ENCODE measurements around the gene KRTAP5-4. TPM values are rescaled to one million over a fixed set of nuclear protein-coding genes. Genes with fewer than 3 reads are reported as not detected.
A peak's percentile ranks its signal among the peaks of the same experiment; 100 is the strongest.
"Not testable (repeated sequence)": the region's sequence is repeated elsewhere in the genome, so short reads cannot be mapped to it uniquely, and the experiment has no call there.

KRTAP5-4 gene
- total RNA-seq, 1 experiment from 2014 or later = not detected

DNA sequence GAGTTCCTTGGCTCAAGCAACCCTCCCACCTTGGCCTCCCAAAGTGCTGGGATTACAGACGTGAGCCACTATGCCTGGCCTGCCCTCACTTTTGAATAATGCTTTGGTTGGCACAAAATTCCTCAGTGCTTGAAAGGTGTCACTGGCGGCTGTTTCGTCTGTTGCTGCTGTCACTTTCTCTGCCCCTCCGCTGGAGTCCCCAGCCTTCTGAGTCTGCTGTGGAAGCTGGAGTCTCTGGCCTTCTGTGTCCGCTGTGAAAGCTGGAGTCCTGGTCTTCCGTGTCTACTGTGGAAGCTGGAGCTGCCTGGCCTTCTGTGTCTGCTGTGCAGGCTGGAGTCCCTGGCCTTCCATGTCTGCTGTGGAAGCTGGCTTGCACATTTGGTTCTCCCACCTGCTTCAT, 31.9 kb downstream of the KRTAP5-4 start:
- no peak overlapping the region for H3K4me2 ChIP-seq
- H2AFZ ChIP-seq = no peak overlapping the region
- peaks cover 5% of the 10 kb centered on the region; the same call in 1 of the 2 replicates for H3K4me1 ChIP-seq (replicated peaks; ENCODE audit: insufficient read depth)
- no peaks in the 10 kb centered on the region for H3F3A ChIP-seq (ENCODE audit: insufficient read depth, low read depth)
- no peaks in the 10 kb centered on the region for H3K79me2 ChIP-seq (ENCODE audit: low read depth)
- H3K9me2 ChIP-seq (ENCODE audit: insufficient read depth) = no peaks in the 10 kb centered on the region
- DNase-seq = no peak
- ChIA-PET CTCF (no interaction called here), POLR2A (ENCODE audit: unreplicated experiment) (no interaction called here)
- no TSS peak for BruUV-seq (replicated peaks)
- H3K36me3 ChIP-seq (ENCODE audit: low read depth) = no peaks in the 10 kb centered on the region
- H3K27ac ChIP-seq = no peak overlapping the region
- TF ChIP-seq CTCF (conservative IDR thresholded peaks at IDR 0.05) = no peak
- TF ChIP-seq EZH2 (IDR thresholded peaks at IDR 0.05; ENCODE audit: low read depth) = no peak
- intact Hi-C loops (cut with micrococcal nuclease; ENCODE audit: unreplicated experiment) = no loop called here
- no peaks in the 10 kb centered on the region for H4K20me1 ChIP-seq (ENCODE audit: insufficient read depth)
- H3K27me3 ChIP-seq (ENCODE audit: insufficient read depth, low read depth) = peaks cover 25% of the 10 kb centered on the region; the same call in 1 of the 2 replicates
- no peaks in the 10 kb centered on the region for H3K9me3 ChIP-seq (ENCODE audit: insufficient read depth, low read depth)
- no peak overlapping the region for H3K4me3 ChIP-seq

- H2AFZ ChIP-seq; POLR2A ChIA-PET (ENCODE audit: unreplicated experiment): not testable (repeated sequence)
These were observed 32.6 kb downstream of the KRTAP5-4 start for GRCh38 chr11:1589191-1589963.

DNA sequence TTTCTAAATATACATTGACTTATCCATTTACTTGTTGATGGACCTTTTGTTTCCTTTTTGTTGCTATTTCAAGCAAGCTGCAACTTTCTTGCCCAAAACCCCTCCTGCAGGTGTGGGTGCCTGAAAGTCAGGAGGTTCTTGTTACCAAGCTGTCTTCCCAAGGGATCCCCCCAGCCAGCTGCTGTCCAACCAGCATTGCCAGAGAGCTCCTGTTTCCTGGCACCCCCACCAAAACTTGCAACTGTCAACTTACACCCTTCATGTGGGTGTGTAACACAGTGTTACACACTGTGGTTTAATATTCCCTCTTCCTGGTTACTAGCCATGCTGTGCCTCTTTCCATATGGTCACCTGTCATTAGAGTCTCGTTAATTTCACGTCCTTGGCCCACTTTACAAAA, 35.2 kb downstream of the KRTAP5-4 start:
- H3K4me2 ChIP-seq = no peak overlapping the region
- H3K4me3 ChIP-seq = no peak overlapping the region
- no peak overlapping the region for H3K27ac ChIP-seq
- BruUV-seq (replicated peaks) = no TSS peak
- no peak overlapping the region for H2AFZ ChIP-seq
- no peaks in the 10 kb centered on the region for H3K9me2 ChIP-seq (ENCODE audit: insufficient read depth)
- TF ChIP-seq CTCF (conservative IDR thresholded peaks at IDR 0.05) = no peak
- no peak for TF ChIP-seq EZH2 (IDR thresholded peaks at IDR 0.05; ENCODE audit: low read depth)
- POLR2A ChIA-PET (ENCODE audit: unreplicated experiment) = no interaction called here
- no peak for DNase-seq
- no peaks in the 10 kb centered on the region for H3K79me2 ChIP-seq (ENCODE audit: low read depth)
- H3K4me1 ChIP-seq (replicated peaks; ENCODE audit: insufficient read depth) = peaks cover 5% of the 10 kb centered on the region; the same call in 1 of the 2 replicates
- H3K27me3 ChIP-seq (ENCODE audit: insufficient read depth, low read depth) = peaks cover 22% of the 10 kb centered on the region; the same call in 1 of the 2 replicates
- CTCF ChIA-PET = no interaction called here
- intact Hi-C loops (cut with micrococcal nuclease; ENCODE audit: unreplicated experiment) = no loop called here
- H4K20me1 ChIP-seq (ENCODE audit: insufficient read depth) = no peaks in the 10 kb centered on the region
- no peaks in the 10 kb centered on the region for H3F3A ChIP-seq (ENCODE audit: insufficient read depth, low read depth)
- no peaks in the 10 kb centered on the region for H3K9me3 ChIP-seq (ENCODE audit: insufficient read depth, low read depth)
- H3K36me3 ChIP-seq (ENCODE audit: low read depth) = no peaks in the 10 kb centered on the region

More at GRCh38 chr11:1589191-1589963, 32.6 kb downstream of the KRTAP5-4 start:
- H3K4me1 ChIP-seq (replicated peaks; ENCODE audit: insufficient read depth); CTCF ChIA-PET; intact Hi-C loops (cut with micrococcal nuclease; ENCODE audit: unreplicated experiment); H3K4me2 ChIP-seq; H3K27ac ChIP-seq; H3K9me3 ChIP-seq (ENCODE audit: insufficient read depth, low read depth); H3K4me3 ChIP-seq; BruUV-seq (replicated peaks); H4K20me1 ChIP-seq (ENCODE audit: insufficient read depth); H3K79me2 ChIP-seq (ENCODE audit: low read depth); H3K36me3 ChIP-seq (ENCODE audit: low read depth); H3F3A ChIP-seq (ENCODE audit: insufficient read depth, low read depth); H3K9me2 ChIP-seq (ENCODE audit: insufficient read depth): not testable (repeated sequence)
- peak in 1 of 2 experiments; percentile 57 for DNase-seq
- H3K27me3 ChIP-seq (ENCODE audit: insufficient read depth, low read depth) = peaks cover 23% of the 10 kb centered on the region; the same call in 1 of the 2 replicates

DNA sequence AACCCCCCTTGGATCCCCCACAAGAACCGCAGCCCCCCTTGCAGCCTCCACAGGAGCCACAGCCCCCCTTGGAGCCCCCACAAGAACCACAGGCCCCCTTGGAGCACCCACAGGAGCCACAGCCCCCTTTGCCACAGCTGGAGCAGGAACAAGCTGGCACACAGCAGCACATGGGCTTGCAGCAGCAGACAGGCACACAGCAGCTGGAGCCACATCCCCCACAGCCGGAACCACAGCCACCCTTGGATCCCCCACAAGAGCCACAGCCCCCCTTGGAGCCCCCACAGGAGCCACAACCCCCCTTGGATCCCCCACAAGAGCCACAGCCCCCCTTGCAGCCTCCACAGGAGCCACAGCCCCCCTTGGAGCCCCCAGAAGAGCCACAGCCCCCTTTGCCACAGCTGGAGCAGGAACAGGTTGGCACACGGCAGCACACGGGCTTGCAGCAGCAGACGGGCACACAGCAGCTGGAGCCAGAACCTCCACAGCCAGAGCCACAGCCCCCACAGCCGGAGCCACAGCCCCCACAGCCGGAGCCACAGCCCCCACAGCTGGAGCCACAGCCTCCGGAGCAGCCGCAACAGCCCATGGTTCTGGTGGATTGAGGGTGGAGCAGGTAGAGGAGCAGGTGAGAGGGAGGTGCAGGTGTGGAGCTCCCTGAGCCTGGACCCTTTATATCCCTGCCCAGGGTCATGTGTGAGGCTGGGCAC, 37.1 kb downstream of the KRTAP5-4 start, which contains the start of gene KRTAP5-1:
KRTAP5-1 (minus strand) TSS at position 623 of the 710 bp plus-strand sequence; CDS start at position 589, 34 bp downstream.
- H3K27ac ChIP-seq; H3K9me2 ChIP-seq (ENCODE audit: insufficient read depth); intact Hi-C loops (cut with micrococcal nuclease; ENCODE audit: unreplicated experiment); CTCF ChIA-PET; H3K36me3 ChIP-seq (ENCODE audit: low read depth); H4K20me1 ChIP-seq (ENCODE audit: insufficient read depth); H3F3A ChIP-seq (ENCODE audit: insufficient read depth, low read depth); H3K4me2 ChIP-seq; DNase-seq; H3K79me2 ChIP-seq (ENCODE audit: low read depth); H2AFZ ChIP-seq; H3K4me3 ChIP-seq; H3K4me1 ChIP-seq (replicated peaks; ENCODE audit: insufficient read depth); H3K9me3 ChIP-seq (ENCODE audit: insufficient read depth, low read depth); BruUV-seq (replicated peaks): not testable (repeated sequence)
- H3K27me3 ChIP-seq (ENCODE audit: insufficient read depth, low read depth) = peaks cover 14% of the 10 kb centered on the region; the same call in 1 of the 2 replicates
- POLR2A ChIA-PET (ENCODE audit: unreplicated experiment) = interaction anchor here (0.9 kb wide), 1 partner anchor 83 kb away, joined by 8 read pairs; no protein-coding TSS in a partner anchor

DNA sequence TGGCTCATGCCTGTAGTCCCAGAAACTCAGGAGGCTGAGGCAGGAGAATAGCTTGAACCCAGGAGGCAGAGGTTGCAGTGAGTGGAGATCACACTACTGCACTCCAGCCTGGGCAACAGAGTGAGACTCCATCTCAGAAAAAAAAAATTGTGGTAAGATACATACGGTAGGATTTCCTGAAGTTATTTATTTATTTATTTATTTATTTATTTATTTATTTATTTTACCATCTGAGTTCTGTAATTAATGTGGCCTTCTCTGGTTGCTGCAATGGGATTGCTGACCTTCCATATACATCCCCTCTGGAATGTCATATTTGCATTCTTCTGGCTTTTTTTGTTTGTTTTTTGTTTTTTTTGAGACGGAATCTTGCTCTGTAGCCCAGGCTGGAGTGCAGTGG, 39.0 kb downstream of the KRTAP5-4 start:
- H3K4me1 ChIP-seq (replicated peaks; ENCODE audit: insufficient read depth); H3K9me3 ChIP-seq (ENCODE audit: insufficient read depth, low read depth); H3K4me2 ChIP-seq; intact Hi-C loops (cut with micrococcal nuclease; ENCODE audit: unreplicated experiment); H2AFZ ChIP-seq; H3F3A ChIP-seq (ENCODE audit: insufficient read depth, low read depth); BruUV-seq (replicated peaks); H3K9me2 ChIP-seq (ENCODE audit: insufficient read depth); H4K20me1 ChIP-seq (ENCODE audit: insufficient read depth); H3K79me2 ChIP-seq (ENCODE audit: low read depth); H3K36me3 ChIP-seq (ENCODE audit: low read depth); H3K27ac ChIP-seq; DNase-seq; CTCF ChIA-PET; H3K4me3 ChIP-seq: not testable (repeated sequence)
- POLR2A ChIA-PET (ENCODE audit: unreplicated experiment) = interaction anchor here (0.6 kb wide), 1 partner anchor 12 kb away, joined by 7 read pairs; no protein-coding TSS in a partner anchor
- H3K27me3 ChIP-seq (ENCODE audit: insufficient read depth, low read depth) = peaks cover 19% of the 10 kb centered on the region; the same call in 1 of the 2 replicates

Measured in PC-9 (cell line).